CD14-positive monocyte (primary cell): ENCODE measurements around the gene CFAP57. TPM values are rescaled to one million over a fixed set of nuclear protein-coding genes. Genes with fewer than 3 reads are reported as not detected.

Experiments
- DNase-seq, 3 donors: peaks; one replicate each; pipeline ENCODE4 v3.0.0-alpha.2; 2011 to 2022
- H2AFZ ChIP-seq: 2 replicates; pipeline ENCODE4 v1.6.0; 2012; ENCODE audit warnings: mild to moderate bottlenecking, low read depth, low read length, inconsistent platforms; ENCODE audit not compliant: insufficient read depth, poor library complexity, severe bottlenecking
- H3K27ac ChIP-seq, 2 donors: 1 replicate in 1 of 2; 2 replicates in 1 of 2; pipeline ENCODE4 v1.5.1; 2012 to 2013; ENCODE audit warnings: low read length in 2 of 2, control low read depth in 1 of 2, inconsistent platforms in 1 of 2, low read depth in 1 of 2, mild to moderate bottlenecking in 1 of 2
- H3K27me3 ChIP-seq, 2 donors: one replicate each; pipeline versions ENCODE4 v1.6.0 to v1.6.1; 2011 to 2013; ENCODE audit warnings: low read length in 2 of 2; ENCODE audit not compliant: control insufficient read depth in 2 of 2, insufficient read depth in 2 of 2
- H3K36me3 ChIP-seq, 2 donors: replicated peaks in 1 of 2; 1 replicate in 1 of 2; 2 replicates in 1 of 2; pipeline versions ENCODE4 v1.5.1 to v1.6.1; 2012 to 2013; ENCODE audit warnings: low read length in 2 of 2, control low read depth in 1 of 2, inconsistent platforms in 1 of 2, mild to moderate bottlenecking in 1 of 2; ENCODE audit not compliant: insufficient read depth in 2 of 2, control insufficient read depth in 1 of 2
- H3K4me1 ChIP-seq, 2 donors: 1 replicate in 1 of 2; 2 replicates in 1 of 2; pipeline versions ENCODE4 v1.5.1 to v1.6.1; 2012 to 2013; ENCODE audit warnings: low read length in 2 of 2, control low read depth in 1 of 2, inconsistent platforms in 1 of 2, mild to moderate bottlenecking in 1 of 2, moderate library complexity in 1 of 2; ENCODE audit not compliant: insufficient read depth in 2 of 2, control insufficient read depth in 1 of 2
- H3K4me2 ChIP-seq: replicated peaks from 2 replicates; pipeline ENCODE3; 2012; ENCODE audit warnings: low read length, moderate library complexity, mild to moderate bottlenecking; ENCODE audit not compliant: poor library complexity, severe bottlenecking; ENCODE audit errors: extremely low read depth
- H3K4me3 ChIP-seq, 3 experiments: fragments of 200-600 bp in 1 of 3; sonication (generic) in 1 of 3; replicated peaks in 1 of 3; 1 replicate in 2 of 3; 2 replicates in 1 of 3; pipeline ENCODE4 v1.5.1; 2011 to 2013; ENCODE audit warnings: low read length in 3 of 3, mild to moderate bottlenecking in 3 of 3, control low read depth in 2 of 3, low read depth in 2 of 3, inconsistent platforms in 1 of 3, moderate library complexity in 1 of 3
- H3K79me2 ChIP-seq: 2 replicates; pipeline ENCODE4 v1.6.0; 2012; ENCODE audit warnings: mild to moderate bottlenecking, control low read depth, inconsistent platforms, low read length, moderate library complexity; ENCODE audit not compliant: insufficient read depth
- H3K9ac ChIP-seq: 2 replicates; pipeline ENCODE4 v1.6.0; 2017; ENCODE audit warnings: low read length, mild to moderate bottlenecking; ENCODE audit not compliant: insufficient read depth, poor library complexity, severe bottlenecking
- H3K9me3 ChIP-seq, 2 donors: replicated peaks in 1 of 2; 1 replicate in 1 of 2; 2 replicates in 1 of 2; pipeline versions ENCODE4 v1.5.1 to v1.6.1; 2012 to 2013; ENCODE audit warnings: low read length in 2 of 2, control low read depth in 1 of 2; ENCODE audit not compliant: control insufficient read depth in 1 of 2, insufficient read depth in 1 of 2
- H4K20me1 ChIP-seq: 2 replicates; pipeline ENCODE4 v1.6.0; 2012; ENCODE audit warnings: mild to moderate bottlenecking, low read length, control low read depth, moderate library complexity; ENCODE audit not compliant: insufficient read depth
- H3K27ac Mint-ChIP-seq, 7 donors: one replicate each; pipeline ENCODE4 v1.8.0; 2020; ENCODE audit warnings: mild to moderate bottlenecking in 7 of 7, mixed read lengths in 7 of 7, moderate library complexity in 6 of 7, inconsistent platforms in 2 of 7
- H3K27me3 Mint-ChIP-seq, 3 donors: one replicate each; pipeline ENCODE4 v1.8.0; 2021 to 2022; ENCODE audit warnings: low read depth in 3 of 3, mild to moderate bottlenecking in 3 of 3, mixed read lengths in 3 of 3, moderate library complexity in 3 of 3, inconsistent platforms in 1 of 3
- H3K36me3 Mint-ChIP-seq, 2 donors: one replicate each; pipeline ENCODE4 v1.8.0; 2020; ENCODE audit warnings: mixed read lengths in 2 of 2, inconsistent platforms in 1 of 2, mild to moderate bottlenecking in 1 of 2
- H3K4me1 Mint-ChIP-seq: one replicate; pipeline ENCODE4 v1.8.0; 2020; ENCODE audit warnings: mild to moderate bottlenecking, mixed read lengths
- H3K4me3 Mint-ChIP-seq, 2 donors: one replicate each; pipeline ENCODE4 v1.8.0; 2020; ENCODE audit warnings: mild to moderate bottlenecking in 2 of 2, mixed read lengths in 2 of 2, moderate library complexity in 1 of 2
- H3K9me3 Mint-ChIP-seq, 7 donors: one replicate each; pipeline ENCODE4 v1.8.0; 2020 to 2022; ENCODE audit warnings: mixed read lengths in 7 of 7, mild to moderate bottlenecking in 6 of 7, moderate library complexity in 6 of 7, inconsistent platforms in 2 of 7
- WGBS: methylation state at CpG from one replicate; pipeline ENCODE4 v1.1.5; 2013; ENCODE audit warnings: missing lambda C conversion rate; ENCODE audit not compliant: insufficient coverage; 5-methylcytosine and 5-hydroxymethylcytosine counted together
- intact Hi-C, 2 donors: fragments of 100-400 bp; cut with micrococcal nuclease; formaldehyde crosslinking; loops; one replicate each; pipeline versions ENCODE4 v1.15.0 to v1.15.1; 2023
- polyA plus RNA-seq, 3 donors: library from polyadenylated mRNA; depleted of rRNA in 1 of 3; unstranded in 2 of 3; stranded (reverse) in 1 of 3; fragments of 300-500 nt in 2 of 3; fragments of >200 nt in 1 of 3; fragmentation: Illumina TruSeq in 2 of 3; gene quantifications; 1 replicate in 2 of 3; 2 replicates in 1 of 3; pipeline ENCODE4 v1.2.3, GENCODE V29; 2012 to 2021
- TF ChIP-seq, protein P1 (sequence below): fragments of 200-600 bp; IDR thresholded peaks from one replicate; pipeline ENCODE4 v1.8.0; 2022; ENCODE audit warnings: antibody characterized with exemption, mild to moderate bottlenecking

CFAP57 gene
- polyA plus RNA-seq, 3 donors = 0.01 to 0.05 TPM; not detected in 1

DNA sequence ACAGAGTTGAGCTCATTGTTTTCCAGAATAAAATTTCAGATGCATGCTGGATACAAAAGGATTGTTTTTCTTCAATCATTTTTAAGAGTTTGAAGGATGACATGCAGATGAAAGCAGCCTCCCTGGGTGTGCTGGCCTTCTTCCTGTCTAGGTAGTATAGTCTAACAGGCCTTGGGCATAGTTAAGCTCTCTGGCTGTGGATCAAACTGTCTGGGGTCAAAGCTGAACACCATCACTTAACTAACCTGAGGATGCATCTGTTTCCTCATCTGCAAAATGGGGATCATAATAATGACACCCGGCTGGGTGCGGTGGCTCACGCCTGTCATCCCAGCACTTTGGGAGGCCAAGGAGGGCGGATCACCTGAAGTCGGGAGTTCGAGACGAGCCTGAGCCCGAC, 122.6 kb downstream of the CFAP57 start:
- Histone ChIP-seq H3K27ac (no peak overlapping the region), H4K20me1 (no peaks in the 10 kb centered on the region), H2AFZ (no peak overlapping the region), H3K79me2 (no peaks in the 10 kb centered on the region), H3K27me3 (no peaks in the 10 kb centered on the region), H3K4me1 (no peaks in the 10 kb centered on the region), H3K9ac (no peak overlapping the region), H3K4me2 (no peak overlapping the region), H3K4me3 (no peak overlapping the region), H3K9me3 (no peaks in the 10 kb centered on the region), H3K36me3 (no peaks in the 10 kb centered on the region)
- Mint-ChIP-seq H3K27ac (no peak overlapping the region), H3K4me1 (no peaks in the 10 kb centered on the region), H3K27me3 (peaks cover 0 to 2% (median 0%) of the 10 kb centered on the region in 3 donors), H3K4me3 (no peak overlapping the region), H3K9me3 (no peaks in the 10 kb centered on the region), H3K36me3 (no peaks in the 10 kb centered on the region)
- no peak for DNase-seq
- WGBS = no CpG with 5 or more reads among the region's 8 CpGs
- intact Hi-C loops = no loop called here
- TF ChIP-seq, protein P1, sequence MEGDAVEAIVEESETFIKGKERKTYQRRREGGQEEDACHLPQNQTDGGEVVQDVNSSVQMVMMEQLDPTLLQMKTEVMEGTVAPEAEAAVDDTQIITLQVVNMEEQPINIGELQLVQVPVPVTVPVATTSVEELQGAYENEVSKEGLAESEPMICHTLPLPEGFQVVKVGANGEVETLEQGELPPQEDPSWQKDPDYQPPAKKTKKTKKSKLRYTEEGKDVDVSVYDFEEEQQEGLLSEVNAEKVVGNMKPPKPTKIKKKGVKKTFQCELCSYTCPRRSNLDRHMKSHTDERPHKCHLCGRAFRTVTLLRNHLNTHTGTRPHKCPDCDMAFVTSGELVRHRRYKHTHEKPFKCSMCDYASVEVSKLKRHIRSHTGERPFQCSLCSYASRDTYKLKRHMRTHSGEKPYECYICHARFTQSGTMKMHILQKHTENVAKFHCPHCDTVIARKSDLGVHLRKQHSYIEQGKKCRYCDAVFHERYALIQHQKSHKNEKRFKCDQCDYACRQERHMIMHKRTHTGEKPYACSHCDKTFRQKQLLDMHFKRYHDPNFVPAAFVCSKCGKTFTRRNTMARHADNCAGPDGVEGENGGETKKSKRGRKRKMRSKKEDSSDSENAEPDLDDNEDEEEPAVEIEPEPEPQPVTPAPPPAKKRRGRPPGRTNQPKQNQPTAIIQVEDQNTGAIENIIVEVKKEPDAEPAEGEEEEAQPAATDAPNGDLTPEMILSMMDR = no peak

- Histone ChIP-seq H3K4me3 (no peak overlapping the region), H3K79me2 (no peaks in the 10 kb centered on the region), H3K9me3 (no peaks in the 10 kb centered on the region), H2AFZ (no peak overlapping the region), H3K36me3 (no peaks in the 10 kb centered on the region), H3K4me2 (no peak overlapping the region), H3K9ac (no peak overlapping the region), H4K20me1 (no peaks in the 10 kb centered on the region), H3K27ac (no peak overlapping the region), H3K4me1 (peaks cover 0 to 5% of the 10 kb centered on the region in 2 donors), H3K27me3 (no peaks in the 10 kb centered on the region)
- H3K27ac Mint-ChIP-seq = no peak overlapping the region
- intact Hi-C loops = no loop called here
- H3K4me1 Mint-ChIP-seq = peaks cover 4% of the 10 kb centered on the region
- no peaks in the 10 kb centered on the region for H3K36me3 Mint-ChIP-seq
- WGBS = no CpG with 5 or more reads among the region's 1 CpG
- H3K9me3 Mint-ChIP-seq = no peaks in the 10 kb centered on the region
- TF ChIP-seq, protein P1 = no peak
- no peak for DNase-seq
- H3K4me3 Mint-ChIP-seq = no peak overlapping the region
- peaks cover 0 to 2% (median 2%) of the 10 kb centered on the region in 3 donors for H3K27me3 Mint-ChIP-seq
Measured at GRCh38 chr1:43296207-43296606, 124.1 kb downstream of the CFAP57 start.
